Smooth muscle cell (in vitro differentiated cells): ENCODE results near the gene TRIM24. TPM values are rescaled to one million over a fixed set of nuclear protein-coding genes. Genes with fewer than 3 reads are reported as not detected.
A peak's percentile ranks its signal among the peaks of the same experiment; 100 is the strongest.

Experiments
- DNase-seq: peaks from one replicate; lab custom pipeline; 2025; ENCODE audit not compliant: unreplicated experiment; lab: John Stamatoyannopoulos, UW
- H2AFZ ChIP-seq: fragments of 200-600 bp; sonication (generic); 2 replicates; pipeline ENCODE4 v1.6.0; 2016; ENCODE audit warnings: antibody characterized with exemption, low read depth, mild to moderate bottlenecking
- H3F3A ChIP-seq: fragments of 200-600 bp; sonication (generic); 2 replicates; pipeline ENCODE4 v1.6.0; 2017; ENCODE audit warnings: antibody characterized with exemption, low read depth
- H3K27ac ChIP-seq: fragments of 200-600 bp; sonication (generic); 2 replicates; pipeline ENCODE4 v1.5.1; 2016; ENCODE audit warnings: low read depth, mild to moderate bottlenecking
- H3K27me3 ChIP-seq: fragments of 200-600 bp; sonication (generic); 2 replicates; pipeline ENCODE4 v1.6.1; 2016; ENCODE audit warnings: low read depth, mild to moderate bottlenecking
- H3K36me3 ChIP-seq: fragments of 200-600 bp; sonication (generic); 2 replicates; pipeline ENCODE4 v1.5.1; 2016; ENCODE audit warnings: low read depth
- H3K4me1 ChIP-seq: fragments of 200-600 bp; sonication (generic); 2 replicates; pipeline ENCODE4 v1.5.1; 2016; ENCODE audit warnings: low read depth
- H3K4me2 ChIP-seq: fragments of 200-600 bp; sonication (generic); 2 replicates; pipeline ENCODE4 v1.6.0; 2016; ENCODE audit warnings: mild to moderate bottlenecking
- H3K4me3 ChIP-seq: fragments of 200-600 bp; sonication (generic); 2 replicates; pipeline ENCODE4 v1.5.1; 2016; ENCODE audit warnings: mild to moderate bottlenecking
- H3K79me2 ChIP-seq: fragments of 200-600 bp; sonication (generic); 2 replicates; pipeline ENCODE4 v1.6.0; 2016; ENCODE audit warnings: low read depth, mild to moderate bottlenecking
- H3K9ac ChIP-seq: fragments of 200-600 bp; sonication (generic); 2 replicates; pipeline ENCODE4 v1.6.0; 2016; ENCODE audit warnings: low read depth
- H3K9me3 ChIP-seq: fragments of 200-600 bp; sonication (generic); replicated peaks from 2 replicates; pipeline ENCODE4 v1.5.1; 2016; ENCODE audit warnings: low read depth
- H4K20me1 ChIP-seq: fragments of 200-600 bp; sonication (generic); 2 replicates; pipeline ENCODE4 v1.6.0; 2016; ENCODE audit warnings: low read depth
- WGBS: methylation state at CpG from one replicate; pipeline ENCODE4 v1.1.7; 2016; ENCODE audit warnings: low lambda C conversion rate; 5-methylcytosine and 5-hydroxymethylcytosine counted together
- polyA plus RNA-seq: library from polyadenylated mRNA; unstranded; fragments of >200 nt; fragmentation: Nextera tagmentation; extraction: Ambion mirVana; gene quantifications from 2 replicates; pipeline ENCODE4 v1.2.1, GENCODE V29; 2016
- total RNA-seq: library from RNA; depleted of rRNA; stranded (reverse); fragments of >200 nt; gene quantifications from 2 replicates; pipeline ENCODE4 v1.2.3, GENCODE V29; 2014
- TF ChIP-seq, protein P1 (sequence below): fragments of 200-600 bp; sonication (generic); IDR thresholded peaks from 2 replicates; pipeline ENCODE4 v1.5.1; 2017; ENCODE audit warnings: borderline replicate concordance, mild to moderate bottlenecking, antibody characterized with exemption; ENCODE audit not compliant: insufficient read depth, poor library complexity, severe bottlenecking

Gene TRIM24
- total and polyA plus RNA-seq, 2 experiments from 2014 or later, result 24.9 to 60.7 TPM

DNA sequence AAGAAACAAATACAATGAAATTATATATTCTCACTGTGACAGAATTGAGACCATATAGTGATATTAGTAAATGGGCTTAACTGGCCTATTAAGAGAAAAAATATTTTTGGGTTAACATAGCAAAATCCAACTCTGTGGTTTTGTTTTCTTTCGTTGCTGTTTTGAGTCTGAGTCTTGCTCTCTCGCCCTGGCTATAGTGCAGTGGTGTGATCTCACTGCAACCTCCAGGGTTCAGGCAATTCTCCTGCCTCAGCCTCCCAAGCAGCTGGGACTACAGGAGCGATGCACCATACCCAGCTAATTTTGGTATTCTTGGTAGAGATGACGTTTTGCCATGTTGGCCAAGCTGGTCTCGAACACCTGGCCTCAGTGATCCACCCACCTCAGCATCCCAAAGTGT lies 15.3 kb downstream of the TRIM24 start:
- Histone ChIP-seq H3F3A (peaks cover 3% of the 10 kb centered on the region), H3K4me1 (peaks cover 19% of the 10 kb centered on the region), H3K9ac (no peak overlapping the region), H3K9me3 (no peaks in the 10 kb centered on the region), H4K20me1 (peaks cover 100% of the 10 kb centered on the region), H3K4me3 (no peak overlapping the region), H3K79me2 (peaks cover 100% of the 10 kb centered on the region), H3K4me2 (no peak overlapping the region), H3K36me3 (no peaks in the 10 kb centered on the region), H3K27ac (no peak overlapping the region), H2AFZ (no peak overlapping the region), H3K27me3 (no peaks in the 10 kb centered on the region)
- WGBS, result 91% methylated on average over 5 of the region's 5 CpGs
- TF ChIP-seq, protein P1, sequence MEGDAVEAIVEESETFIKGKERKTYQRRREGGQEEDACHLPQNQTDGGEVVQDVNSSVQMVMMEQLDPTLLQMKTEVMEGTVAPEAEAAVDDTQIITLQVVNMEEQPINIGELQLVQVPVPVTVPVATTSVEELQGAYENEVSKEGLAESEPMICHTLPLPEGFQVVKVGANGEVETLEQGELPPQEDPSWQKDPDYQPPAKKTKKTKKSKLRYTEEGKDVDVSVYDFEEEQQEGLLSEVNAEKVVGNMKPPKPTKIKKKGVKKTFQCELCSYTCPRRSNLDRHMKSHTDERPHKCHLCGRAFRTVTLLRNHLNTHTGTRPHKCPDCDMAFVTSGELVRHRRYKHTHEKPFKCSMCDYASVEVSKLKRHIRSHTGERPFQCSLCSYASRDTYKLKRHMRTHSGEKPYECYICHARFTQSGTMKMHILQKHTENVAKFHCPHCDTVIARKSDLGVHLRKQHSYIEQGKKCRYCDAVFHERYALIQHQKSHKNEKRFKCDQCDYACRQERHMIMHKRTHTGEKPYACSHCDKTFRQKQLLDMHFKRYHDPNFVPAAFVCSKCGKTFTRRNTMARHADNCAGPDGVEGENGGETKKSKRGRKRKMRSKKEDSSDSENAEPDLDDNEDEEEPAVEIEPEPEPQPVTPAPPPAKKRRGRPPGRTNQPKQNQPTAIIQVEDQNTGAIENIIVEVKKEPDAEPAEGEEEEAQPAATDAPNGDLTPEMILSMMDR, result no peak
- no peak for DNase-seq

DNA sequence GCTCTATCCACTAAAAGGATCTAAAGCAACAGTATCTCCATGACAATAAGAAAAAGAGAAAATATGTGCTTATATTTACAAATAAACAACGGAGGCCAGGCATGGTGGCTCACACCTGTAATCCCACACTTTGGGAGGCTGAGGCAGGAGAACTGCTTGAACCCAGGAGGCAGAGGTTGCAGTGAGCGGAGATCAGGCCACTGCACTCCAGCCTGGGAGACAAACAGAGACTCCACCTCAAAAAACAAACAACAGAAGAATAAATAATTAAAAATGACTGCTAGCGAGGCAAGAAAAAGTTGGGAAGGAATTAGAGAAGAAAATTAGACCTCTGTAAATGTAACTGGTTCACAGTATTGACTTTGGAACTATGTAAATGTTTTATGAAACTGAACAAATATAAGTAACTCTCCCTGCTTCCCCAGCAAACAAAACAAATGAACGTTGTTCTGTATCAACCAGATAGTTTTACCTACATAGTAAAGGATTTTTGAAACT lies 17.1 kb downstream of the TRIM24 start:
- H3K36me3 ChIP-seq, result no peaks in the 10 kb centered on the region
- H3K9me3 ChIP-seq, result no peaks in the 10 kb centered on the region
- H3K79me2 ChIP-seq, result peaks cover 100% of the 10 kb centered on the region
- DNase-seq, result no peak
- TF ChIP-seq, protein P1, result no peak
- H3K9ac ChIP-seq, result no peak overlapping the region
- H3K4me1 ChIP-seq, result peaks cover 16% of the 10 kb centered on the region
- H3K27ac ChIP-seq, result peak overlapping the region; percentile 33
- 81% methylated on average over 4 of the region's 4 CpGs for WGBS
- peaks cover 100% of the 10 kb centered on the region for H4K20me1 ChIP-seq
- H3K4me2 ChIP-seq, result no peak overlapping the region
- no peak overlapping the region for H3K4me3 ChIP-seq
- peaks cover 7% of the 10 kb centered on the region for H3F3A ChIP-seq
- no peaks in the 10 kb centered on the region for H3K27me3 ChIP-seq
- no peak overlapping the region for H2AFZ ChIP-seq

DNA sequence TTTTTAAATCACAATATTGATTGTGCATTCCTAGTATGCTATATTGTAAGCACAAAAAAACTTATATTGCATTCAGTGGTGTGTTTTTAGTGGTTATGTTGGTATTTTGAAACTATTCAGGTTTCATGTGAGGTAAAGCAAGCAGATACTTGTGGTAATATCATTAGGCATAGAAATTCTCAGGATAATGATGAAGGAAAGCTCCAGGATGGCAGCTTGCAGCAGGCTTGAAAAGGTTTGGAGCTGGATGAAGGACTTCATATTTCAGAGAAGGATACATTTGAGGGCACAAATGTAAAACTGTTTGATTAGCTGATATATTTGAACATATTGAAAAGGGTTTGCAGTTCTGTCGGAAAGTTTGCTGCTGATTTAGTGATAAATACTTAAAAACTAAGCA lies 17.5 kb downstream of the TRIM24 start:
- Histone ChIP-seq H3K9ac (no peak overlapping the region), H3K79me2 (peaks cover 100% of the 10 kb centered on the region), H3K27ac (peak overlapping the region; percentile 33), H3K36me3 (no peaks in the 10 kb centered on the region), H3K4me1 (peaks cover 16% of the 10 kb centered on the region), H3K4me3 (no peak overlapping the region), H3K27me3 (no peaks in the 10 kb centered on the region), H3K4me2 (no peak overlapping the region), H2AFZ (no peak overlapping the region), H3K9me3 (no peaks in the 10 kb centered on the region), H4K20me1 (peaks cover 100% of the 10 kb centered on the region), H3F3A (peaks cover 7% of the 10 kb centered on the region)
- no peak for DNase-seq
- WGBS, result 92% methylated on average over 1 of the region's 1 CpG
- TF ChIP-seq, protein P1, result no peak

DNA sequence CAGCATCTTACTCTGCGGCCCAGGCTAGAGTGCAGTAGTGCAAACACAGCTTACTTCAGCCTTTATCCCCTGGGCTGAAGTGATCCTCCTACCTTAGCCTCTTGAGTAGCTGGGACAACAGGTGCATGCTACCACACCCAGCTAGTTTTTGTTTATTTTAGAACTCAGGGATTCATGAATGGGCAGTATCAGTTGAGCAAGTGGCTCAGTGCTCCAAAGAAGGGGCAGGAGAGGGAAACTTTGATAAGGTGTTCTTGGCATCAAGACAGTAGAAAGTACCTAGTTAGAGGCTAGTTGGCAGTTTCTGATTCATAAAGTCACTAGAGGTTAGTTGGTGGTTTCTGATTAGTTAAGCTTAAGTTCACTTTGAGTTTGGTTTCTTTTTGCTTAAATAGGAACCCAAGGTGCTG lies 18.4 kb downstream of the TRIM24 start:
- peaks cover 100% of the 10 kb centered on the region for H3K79me2 ChIP-seq
- no peak overlapping the region for H2AFZ ChIP-seq
- H3K9ac ChIP-seq, result no peak overlapping the region
- no peak overlapping the region for H3K4me2 ChIP-seq
- H4K20me1 ChIP-seq, result peaks cover 100% of the 10 kb centered on the region
- no peak for DNase-seq
- TF ChIP-seq, protein P1, result no peak
- H3F3A ChIP-seq, result peaks cover 7% of the 10 kb centered on the region
- H3K9me3 ChIP-seq, result no peaks in the 10 kb centered on the region
- peaks cover 16% of the 10 kb centered on the region for H3K4me1 ChIP-seq
- H3K27ac ChIP-seq, result no peak overlapping the region
- 100% methylated on average over 1 of the region's 1 CpG for WGBS
- H3K36me3 ChIP-seq, result no peaks in the 10 kb centered on the region
- no peaks in the 10 kb centered on the region for H3K27me3 ChIP-seq
- no peak overlapping the region for H3K4me3 ChIP-seq
